GM10248 (cell line): ENCODE results near the gene UNC13C.

Experiments
- CTCF ChIA-PET: fragments of 300-600 bp; sonication (Branson Sonifier 250); formaldehyde crosslinking; extraction: SDS; loops from one replicate; lab custom pipeline; 2021; ENCODE audit warnings: antibody characterized with exemption; lab: Yijun Ruan, JAX
- POLR2A ChIA-PET: fragments of 350-650 bp; sonication (Branson Sonifier 250); formaldehyde crosslinking; extraction: SDS; loops from one replicate; lab custom pipeline; 2020; ENCODE audit warnings: antibody characterized with exemption; lab: Yijun Ruan, JAX
- DNase-seq: peaks from one replicate; pipeline ENCODE4 v3.0.0; 2012; ENCODE audit errors: extremely low spot score
- CTCF ChIP-seq: IDR thresholded peaks from 2 replicates; pipeline ENCODE4 v1.5.1; 2012; ENCODE audit warnings: mild to moderate bottlenecking, low read depth; ENCODE audit errors: extremely low read depth, missing control alignments, control extremely low read depth

The UNC13C gene

GRCh38 chr15:54064365-54064764, 86.1 kb downstream of the UNC13C start:
- DNase-seq, result no peak
- ChIA-PET CTCF (interaction anchor here (0.9 kb wide), 1 partner anchor 19 kb away, joined by 3 read pairs; no protein-coding TSS in a partner anchor), POLR2A (no interaction called here)
- no peak for TF ChIP-seq CTCF

GRCh38 chr15:54066403-54066802, 88.2 kb downstream of the UNC13C start:
- POLR2A ChIA-PET, result no interaction called here
- no peak for DNase-seq
- TF ChIP-seq CTCF, result no peak
- CTCF ChIA-PET, result interaction anchor here (0.9 kb wide), 1 partner anchor 16 kb away, joined by 3 read pairs; no protein-coding TSS in a partner anchor

GRCh38 chr15:54082836-54083492, 104.7 kb downstream of the UNC13C start:
- CTCF ChIA-PET, result interaction anchor here (0.6 to 2.9 kb wide), 18 partner anchors 9 to 1085 kb away, joined by 3 to 16 read pairs (median 3); no protein-coding TSS in a partner anchor
- DNase-seq, result no peak
- peak; percentile 67 for TF ChIP-seq CTCF
- POLR2A ChIA-PET, result no interaction called here

- POLR2A ChIA-PET, result no interaction called here
- no peak for DNase-seq
- CTCF ChIA-PET, result interaction anchor here (0.6 to 2.9 kb wide), 13 partner anchors 9 to 1083 kb away, joined by 3 to 16 read pairs (median 3); no protein-coding TSS in a partner anchor
- no peak for TF ChIP-seq CTCF
Observed at GRCh38 chr15:54083501-54083900, 105.3 kb downstream of the UNC13C start.

GRCh38 chr15:54083991-54084390, 105.8 kb downstream of the UNC13C start:
- ChIA-PET CTCF (interaction anchor here (1.0 to 2.9 kb wide), 5 partner anchors 8 to 1025 kb away, joined by 3 to 16 read pairs (median 9); no protein-coding TSS in a partner anchor), POLR2A (no interaction called here)
- TF ChIP-seq CTCF, result no peak
- DNase-seq, result no peak

GRCh38 chr15:54088837-54089236, 110.6 kb downstream of the UNC13C start:
- DNase-seq, result no peak
- ChIA-PET POLR2A (no interaction called here), CTCF (no interaction called here)
- TF ChIP-seq CTCF, result no peak
